GM18508 (cell line): Measurements from ENCODE around the gene AUTS2.

ENCODE experiments used
- ATAC-seq: cut with Tn5 transposase; IDR thresholded peaks from one replicate; pipeline ENCODE4 v1.9.1; 2021; ENCODE audit warnings: moderate number of reproducible peaks; ENCODE audit not compliant: insufficient read depth, unreplicated experiment

The AUTS2 gene

GRCh38 chr7:70072220-70072619, 473.9 kb downstream of the AUTS2 start:
- ATAC-seq, result no peak

DNA sequence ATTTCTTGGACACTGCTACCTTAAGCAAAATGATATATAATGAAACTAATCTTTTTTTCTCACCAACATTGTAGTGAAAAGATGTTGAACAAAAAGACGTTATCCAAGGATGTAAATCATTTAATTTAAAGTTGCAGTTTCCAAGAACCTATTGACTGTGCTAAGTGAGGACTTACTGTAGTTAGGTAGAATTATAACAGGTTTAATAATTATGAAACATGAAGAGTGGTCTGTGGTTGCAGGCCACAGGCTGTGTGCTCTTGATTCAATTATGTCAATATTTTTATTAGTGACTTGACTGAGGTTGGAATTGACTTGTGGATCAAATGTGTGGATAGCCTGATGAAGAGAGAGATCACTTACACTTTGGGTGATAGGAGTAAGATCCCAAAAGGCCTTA, 478.1 kb downstream of the AUTS2 start:
- no peak for ATAC-seq

DNA sequence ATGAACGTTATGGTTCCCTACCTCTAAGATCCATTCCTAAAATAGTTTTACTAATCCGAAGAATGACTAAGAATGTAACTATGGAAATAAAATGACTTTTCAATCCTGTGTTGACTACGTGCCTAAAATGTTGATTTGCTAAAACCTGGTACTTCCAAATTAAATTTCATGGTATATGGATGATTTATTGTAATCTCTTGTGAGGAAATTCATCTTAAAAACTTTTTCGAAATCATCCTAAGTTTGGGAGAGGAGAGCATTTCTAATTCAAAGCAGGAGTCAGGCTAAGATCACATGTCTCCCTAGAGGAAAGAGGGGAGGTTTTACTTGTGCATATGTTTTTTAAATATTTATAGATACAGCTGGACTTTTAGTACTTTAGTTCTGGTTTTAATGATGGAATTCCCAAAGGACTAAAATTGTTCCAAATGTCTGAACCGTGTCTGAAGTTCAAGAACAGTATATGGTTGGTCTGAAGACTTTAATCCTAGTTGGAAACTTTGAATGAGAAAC, 483.9 kb downstream of the AUTS2 start:
- ATAC-seq, result no peak

DNA sequence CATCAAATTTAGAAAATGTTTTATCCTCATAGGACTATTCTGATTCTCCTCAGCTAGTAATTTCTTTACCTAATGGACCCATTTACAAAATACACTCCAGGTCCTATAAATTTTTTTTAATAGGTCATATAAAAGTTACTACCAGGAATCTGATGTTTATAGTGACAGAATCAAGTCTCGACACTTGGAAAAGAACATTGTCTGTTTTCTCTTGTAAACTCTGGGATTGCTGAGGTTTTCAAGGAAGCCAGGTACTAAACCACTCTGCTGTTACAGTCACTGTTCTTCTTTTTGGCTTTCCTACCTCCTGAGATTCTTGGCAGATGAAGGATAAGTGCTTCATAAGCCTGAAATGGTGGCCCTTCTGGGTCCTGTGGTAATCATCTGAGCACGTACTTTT, 493.1 kb downstream of the AUTS2 start:
- ATAC-seq, result no peak

DNA sequence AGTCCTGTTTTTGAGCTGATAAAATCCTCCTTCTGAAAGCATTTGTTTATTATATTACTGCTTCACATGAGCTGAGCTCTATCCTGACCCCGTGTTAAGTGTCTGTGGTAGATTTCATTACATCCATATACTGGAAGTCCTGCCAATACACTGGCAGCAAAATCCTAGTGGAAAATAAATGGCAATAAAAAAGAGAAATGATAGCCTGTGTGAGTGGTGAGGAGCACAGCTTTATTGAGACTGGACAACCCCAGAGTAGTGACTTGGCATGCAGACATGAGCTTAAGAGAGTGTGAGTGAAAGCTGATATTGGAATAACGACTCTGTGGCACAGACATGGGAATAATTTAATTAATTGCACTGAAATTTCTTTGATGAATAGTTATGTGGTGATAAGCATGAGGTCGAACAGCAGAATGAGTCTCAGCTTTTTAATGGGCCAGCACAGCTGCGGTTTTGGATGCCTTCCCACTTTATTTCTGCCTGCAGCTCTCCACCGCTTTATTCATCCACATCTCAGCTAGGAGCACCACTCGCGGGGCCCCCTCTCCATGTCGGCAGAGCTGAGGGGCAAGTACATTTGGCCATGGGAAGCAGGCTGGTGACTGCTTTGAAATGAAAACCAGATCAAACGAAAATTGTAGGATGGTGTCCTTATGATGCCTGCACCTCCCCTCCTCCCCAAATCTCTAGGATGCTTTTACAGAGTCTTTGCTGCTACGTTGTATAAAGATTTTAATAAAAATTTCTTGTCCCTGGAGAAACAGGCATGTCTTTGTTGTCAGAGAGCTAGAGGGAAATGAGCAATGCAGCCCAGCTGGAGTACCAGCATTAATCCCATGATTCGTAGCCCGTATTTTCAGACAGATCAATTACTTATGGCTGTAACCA, 494.3 kb downstream of the AUTS2 start:
- no peak for ATAC-seq

DNA sequence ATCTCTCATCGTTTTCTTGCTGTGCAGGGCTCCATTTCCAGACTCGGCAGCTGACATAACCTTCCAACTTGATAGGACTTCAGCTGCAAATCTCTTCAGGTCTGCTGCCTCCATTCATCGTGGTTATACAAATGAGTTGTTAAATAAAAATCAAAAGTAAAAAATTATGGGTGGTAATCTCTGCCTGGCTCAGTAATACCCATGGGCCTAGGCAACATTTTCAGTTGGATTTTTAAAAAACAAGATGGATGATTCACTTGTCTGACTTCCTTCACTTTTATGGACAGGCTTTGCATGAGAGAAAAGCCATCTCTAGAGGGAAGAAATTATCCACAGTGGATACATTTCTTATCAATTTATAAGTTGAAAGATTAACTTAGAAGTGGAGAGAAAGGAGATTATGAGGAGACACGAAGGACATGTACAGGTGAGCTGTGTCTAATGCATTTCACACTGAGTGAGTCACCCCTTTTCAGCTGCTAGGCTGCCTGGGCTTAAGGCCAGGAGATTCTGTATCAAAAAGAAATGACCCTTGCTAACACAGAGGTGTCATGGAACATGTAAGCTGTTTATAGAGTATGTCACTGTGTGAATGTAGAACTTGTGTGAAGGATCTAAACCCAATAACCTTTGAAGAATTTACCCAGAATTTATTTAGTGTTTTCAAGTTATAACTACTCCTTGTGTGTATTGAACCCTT, 495.1 kb downstream of the AUTS2 start:
- ATAC-seq, result no peak

DNA sequence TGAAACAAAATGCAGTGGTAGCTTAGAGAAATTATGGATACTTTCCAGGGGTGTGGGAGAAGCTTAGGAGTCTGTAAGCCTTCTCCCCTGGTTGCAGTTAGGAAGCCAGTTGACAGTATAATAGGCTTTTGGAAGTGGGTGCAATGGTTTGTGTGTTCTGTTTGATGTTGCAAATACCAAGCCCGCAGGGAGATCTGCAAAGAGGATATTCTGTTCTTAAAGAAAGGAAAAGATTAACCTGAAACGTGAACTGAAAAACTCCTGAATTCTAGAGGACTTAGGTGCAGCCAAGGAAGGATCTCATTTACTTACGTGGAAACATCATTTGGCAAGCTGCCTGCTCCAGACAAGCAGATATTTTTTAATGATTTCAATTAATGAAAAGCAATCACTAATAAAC, 496.6 kb downstream of the AUTS2 start:
- ATAC-seq, result no peak

- ATAC-seq, result no peak
These were observed 499.4 kb downstream of the AUTS2 start for GRCh38 chr7:70097645-70098044.

DNA sequence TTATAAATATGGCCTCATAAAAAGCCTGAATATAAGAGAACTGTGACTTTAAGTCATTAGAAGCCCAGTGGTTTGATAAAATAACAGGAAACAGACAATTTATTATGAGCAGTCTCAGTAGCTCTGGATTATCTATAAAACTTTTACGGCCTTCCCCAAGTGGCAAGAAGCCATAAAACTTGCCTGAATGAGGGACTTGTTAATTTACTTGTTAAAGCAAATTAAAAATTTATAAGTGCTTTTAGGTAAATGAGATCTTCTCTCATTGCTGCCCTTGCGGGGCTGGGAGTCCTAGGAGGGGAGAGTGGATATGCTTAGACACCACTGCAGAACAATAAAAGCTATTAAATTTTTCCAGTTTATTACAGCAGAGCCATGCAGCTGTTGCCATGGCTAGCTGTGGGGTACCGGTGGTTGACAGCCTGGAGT, 499.9 kb downstream of the AUTS2 start:
- ATAC-seq, result no peak

- no peak for ATAC-seq
These were observed 500.8 kb downstream of the AUTS2 start for GRCh38 chr7:70098905-70099672.

GRCh38 chr7:70104243-70104642, 506.0 kb downstream of the AUTS2 start:
- no peak for ATAC-seq

DNA sequence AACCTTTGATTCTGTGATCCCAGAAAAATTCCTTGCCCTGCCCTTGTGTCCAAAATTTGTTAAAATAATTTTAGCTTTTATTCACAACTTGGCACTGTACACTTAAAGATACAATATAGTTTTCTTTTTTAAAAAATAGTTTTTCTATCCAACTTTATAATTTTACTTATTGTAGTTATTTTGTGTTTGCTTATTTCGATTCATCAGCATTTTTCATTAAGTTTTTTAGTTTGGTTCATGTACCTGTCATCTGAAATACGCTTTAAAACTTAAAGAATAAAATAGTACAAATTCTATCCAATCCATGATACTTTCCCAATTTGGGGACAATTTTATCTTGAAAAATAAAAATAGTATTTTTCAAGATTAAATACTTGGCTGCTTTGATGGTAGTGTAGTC, 514.8 kb downstream of the AUTS2 start:
- ATAC-seq, result no peak

DNA sequence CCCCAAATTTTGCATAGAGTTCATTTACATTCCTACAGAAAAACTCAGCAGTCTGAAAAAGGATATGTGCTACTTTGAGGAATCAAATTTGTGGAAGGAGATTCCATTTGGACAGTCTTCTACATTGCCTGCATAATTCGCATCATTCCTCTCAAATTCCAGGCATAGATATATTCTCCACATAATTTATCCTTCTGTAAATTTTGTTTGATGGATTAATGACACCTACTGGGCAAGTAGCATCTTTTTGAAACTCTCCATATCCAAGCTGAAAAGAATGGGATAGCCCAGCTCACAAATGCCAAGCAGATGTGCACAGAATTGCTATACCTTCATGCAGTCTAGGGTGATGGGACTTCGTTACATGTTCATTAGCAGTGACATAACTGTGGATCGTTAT, 515.3 kb downstream of the AUTS2 start:
- no peak for ATAC-seq

- no peak for ATAC-seq
These were observed 516.5 kb downstream of the AUTS2 start for GRCh38 chr7:70114806-70115205.

DNA sequence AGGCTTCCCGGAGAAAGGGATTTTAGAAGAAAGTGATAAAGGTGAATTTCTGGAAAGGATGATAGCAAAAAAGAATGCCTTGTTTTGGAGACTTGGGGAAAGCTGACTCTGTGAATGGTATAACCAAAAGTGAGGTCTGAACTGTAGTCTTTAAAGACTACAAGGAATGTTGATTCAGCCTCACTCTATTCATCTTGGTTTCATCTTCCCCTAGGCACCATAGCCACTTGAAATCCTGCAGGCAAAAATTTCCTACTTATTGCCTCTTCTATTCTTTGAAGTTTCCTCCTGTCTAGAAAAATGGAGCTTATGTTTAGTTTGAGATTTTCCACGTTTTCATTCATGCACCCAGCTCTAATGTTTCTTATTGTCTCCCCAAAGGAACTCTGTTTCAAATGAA, 518.0 kb downstream of the AUTS2 start:
- no peak for ATAC-seq

- no peak for ATAC-seq
These were observed 518.6 kb downstream of the AUTS2 start for GRCh38 chr7:70116867-70117266.

GRCh38 chr7:70120851-70121250, 522.6 kb downstream of the AUTS2 start:
- no peak for ATAC-seq

DNA sequence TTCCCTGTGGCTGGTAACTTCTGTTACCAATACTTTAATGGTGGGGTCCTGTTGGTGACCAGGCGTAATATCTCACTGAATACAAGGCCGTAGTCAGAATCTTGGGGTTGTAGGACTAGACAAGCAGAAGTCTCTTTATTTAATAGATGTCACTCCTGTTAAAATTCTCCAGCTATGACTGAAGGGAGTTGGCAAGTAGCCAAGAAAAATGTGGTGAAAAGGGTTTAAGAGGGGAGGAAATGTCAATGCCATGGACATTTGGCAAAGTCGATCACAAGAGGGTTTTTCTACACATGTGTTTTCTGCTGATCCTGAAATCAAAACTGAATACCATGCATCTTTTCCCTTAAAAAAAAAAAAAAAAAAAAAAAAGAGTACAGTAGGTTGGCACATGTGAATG, 533.5 kb downstream of the AUTS2 start:
- ATAC-seq, result no peak

- no peak for ATAC-seq
These were observed 534.1 kb downstream of the AUTS2 start for GRCh38 chr7:70132226-70132851.
